H1 (cell line): ENCODE data around the gene CAPN10. TPM values are rescaled to one million over a fixed set of nuclear protein-coding genes. Genes with fewer than 3 reads are reported as not detected.

Experiments
- CTCF ChIA-PET: fragments of 300-600 bp; sonication (Branson Sonifier 250); formaldehyde crosslinking; loops from one replicate; lab custom pipeline; 2021; ENCODE audit not compliant: partially characterized antibody; lab: Charles Lee
- POLR2A ChIA-PET: fragments of 300-600 bp; sonication (Branson Sonifier 250); formaldehyde crosslinking; loops from one replicate; lab custom pipeline; 2021; ENCODE audit warnings: inconsistent platforms; ENCODE audit not compliant: partially characterized antibody; lab: Charles Lee
- DNase-seq, 2 experiments: peaks; one replicate each; pipeline versions ENCODE4 v3.0.0 to v3.0.0-alpha.2; 2010 to 2022; ENCODE audit warnings: low spot score in 2 of 2, low read depth in 1 of 2, mixed read lengths in 1 of 2
- FAIRE-seq: peaks from 2 replicates; lab custom pipeline; 2011; peaks lifted over from hg19 to GRCh38; lab: Jason Lieb, UNC
- H2AFZ ChIP-seq: 2 replicates; pipeline ENCODE4 v1.8.1; 2012; ENCODE audit warnings: low read length, inconsistent platforms
- H2AK5ac ChIP-seq: 2 replicates; pipeline ENCODE4 v1.6.1; 2013; ENCODE audit warnings: low read depth, low read length
- H2BK120ac ChIP-seq: replicated peaks from 2 replicates; pipeline ENCODE3; 2013; ENCODE audit warnings: low read depth, low read length, inconsistent platforms
- H2BK12ac ChIP-seq: 2 replicates; pipeline ENCODE4 v1.6.1; 2013; ENCODE audit warnings: low read depth, low read length
- H2BK15ac ChIP-seq: 2 replicates; pipeline ENCODE4 v1.6.1; 2013; ENCODE audit warnings: low read length
- H2BK20ac ChIP-seq: 2 replicates; pipeline ENCODE4 v1.6.1; 2013; ENCODE audit warnings: low read length
- H2BK5ac ChIP-seq: 2 replicates; pipeline ENCODE4 v1.6.1; 2013; ENCODE audit warnings: low read depth, low read length
- H3K14ac ChIP-seq: 2 replicates; pipeline ENCODE4 v1.6.1; 2013; ENCODE audit warnings: inconsistent platforms; ENCODE audit not compliant: insufficient read length
- H3K18ac ChIP-seq: 2 replicates; pipeline ENCODE4 v1.6.1; 2013; ENCODE audit warnings: low read length; ENCODE audit errors: extremely low read depth
- H3K23ac ChIP-seq: 2 replicates; pipeline ENCODE4 v1.6.1; 2013; ENCODE audit warnings: inconsistent platforms; ENCODE audit not compliant: insufficient read length
- H3K23me2 ChIP-seq: 2 replicates; pipeline ENCODE4 v1.6.1; 2013; ENCODE audit warnings: low read depth, low read length
- H3K27ac ChIP-seq: 2 replicates; pipeline ENCODE4 v1.6.1; 2011; ENCODE audit warnings: low read depth, low read length, inconsistent platforms
- H3K27me3 ChIP-seq, 4 experiments: replicated peaks in 1 of 4; 1 replicate in 1 of 4; 2 replicates in 3 of 4; pipeline versions ENCODE4 v1.6.1 to v1.8.1; 2011 to 2013; ENCODE audit warnings: low read length in 3 of 4, mild to moderate bottlenecking in 3 of 4, inconsistent platforms in 2 of 4, mixed read lengths in 2 of 4, moderate library complexity in 1 of 4; ENCODE audit not compliant: control insufficient read depth in 3 of 4, insufficient read depth in 3 of 4; ENCODE audit errors: extremely low read depth in 1 of 4
- H3K36me3 ChIP-seq, 4 experiments: 2 replicates each; pipeline versions ENCODE4 v1.6.1 to v1.8.1; 2011 to 2013; ENCODE audit warnings: mild to moderate bottlenecking in 4 of 4, low read length in 3 of 4, moderate library complexity in 2 of 4, control low read depth in 1 of 4, inconsistent platforms in 1 of 4; ENCODE audit not compliant: insufficient read depth in 4 of 4, control insufficient read depth in 2 of 4
- H3K4ac ChIP-seq: replicated peaks from 2 replicates; pipeline ENCODE3; 2013; ENCODE audit warnings: low read length, low read depth, mixed read lengths, inconsistent platforms; ENCODE audit not compliant: insufficient read length
- H3K4me1 ChIP-seq, 4 experiments: replicated peaks in 1 of 4; 1 replicate in 1 of 4; 2 replicates in 3 of 4; pipeline versions ENCODE4 v1.6.1 to v1.8.1; 2011 to 2013; ENCODE audit warnings: low read length in 3 of 4, inconsistent platforms in 2 of 4, mixed read lengths in 1 of 4; ENCODE audit not compliant: insufficient read depth in 4 of 4, control insufficient read depth in 3 of 4
- H3K4me2 ChIP-seq, 2 experiments: 2 replicates each; pipeline versions ENCODE4 v1.6.1 to v1.8.1; 2011 to 2013; ENCODE audit warnings: low read depth in 2 of 2, low read length in 2 of 2, control low read depth in 1 of 2, inconsistent platforms in 1 of 2, mild to moderate bottlenecking in 1 of 2; ENCODE audit not compliant: insufficient read depth in 1 of 2
- H3K4me3 ChIP-seq, 4 experiments: fragments of 200-600, 300-600 bp in 1 of 4; sonication (generic), shearing (Covaris generic), sonication (Bioruptor Twin) in 1 of 4; 2 replicates each; pipeline versions ENCODE4 v1.5.1 to v1.8.1; 2011 to 2016; ENCODE audit warnings: low read length in 4 of 4, low read depth in 3 of 4, control low read depth in 2 of 4, inconsistent platforms in 2 of 4, mild to moderate bottlenecking in 2 of 4, mixed read lengths in 1 of 4, moderate library complexity in 1 of 4; ENCODE audit not compliant: insufficient read depth in 2 of 4; ENCODE audit errors: extremely low read depth in 1 of 4
- H3K56ac ChIP-seq: replicated peaks from 2 replicates; pipeline ENCODE3; 2013; ENCODE audit warnings: low read depth, mild to moderate bottlenecking, mixed read lengths, low read length, inconsistent platforms; ENCODE audit not compliant: insufficient read length
- H3K79me1 ChIP-seq: 2 replicates; pipeline ENCODE4 v1.6.1; 2013; ENCODE audit warnings: low read depth, low read length, control low read depth
- H3K79me2 ChIP-seq, 2 experiments: 2 replicates each; pipeline versions ENCODE4 v1.6.1 to v1.8.1; 2012 to 2013; ENCODE audit warnings: low read length in 2 of 2, mild to moderate bottlenecking in 2 of 2, inconsistent platforms in 1 of 2; ENCODE audit not compliant: insufficient read depth in 2 of 2, control insufficient read depth in 1 of 2
- H3K9ac ChIP-seq, 4 experiments: replicated peaks in 1 of 4; 1 replicate in 1 of 4; 2 replicates in 3 of 4; pipeline versions ENCODE4 v1.6.1 to v1.8.1; 2011 to 2013; ENCODE audit warnings: low read depth in 3 of 4, low read length in 3 of 4, control low read depth in 2 of 4, mild to moderate bottlenecking in 2 of 4, moderate library complexity in 2 of 4, inconsistent platforms in 1 of 4; ENCODE audit errors: extremely low read depth in 1 of 4
- H3K9me3 ChIP-seq, 2 experiments: 2 replicates each; pipeline versions ENCODE4 v1.6.1 to v1.8.1; 2012 to 2013; ENCODE audit warnings: mild to moderate bottlenecking in 2 of 2, moderate library complexity in 2 of 2, control low read depth in 1 of 2, inconsistent platforms in 1 of 2, low read depth in 1 of 2, low read length in 1 of 2, mixed read lengths in 1 of 2; ENCODE audit not compliant: insufficient read depth in 2 of 2
- H4K20me1 ChIP-seq, 2 experiments: replicated peaks in 1 of 2; 2 replicates each; pipeline versions ENCODE3 to v1.8.1; 2011 to 2013; ENCODE audit warnings: inconsistent platforms in 2 of 2, low read length in 2 of 2, mild to moderate bottlenecking in 1 of 2; ENCODE audit not compliant: insufficient read depth in 2 of 2, control insufficient read depth in 1 of 2
- H4K5ac ChIP-seq: 2 replicates; pipeline ENCODE4 v1.6.1; 2013; ENCODE audit warnings: low read length, low read depth, mixed read lengths, inconsistent platforms; ENCODE audit not compliant: insufficient read length
- H4K8ac ChIP-seq: 2 replicates; pipeline ENCODE4 v1.8.0; 2013; ENCODE audit warnings: mild to moderate bottlenecking, moderate library complexity, low read length, inconsistent platforms; ENCODE audit not compliant: insufficient read depth; ENCODE audit errors: extremely low read depth
- H4K91ac ChIP-seq: replicated peaks from 2 replicates; pipeline ENCODE3; 2013; ENCODE audit warnings: low read length, mixed read lengths, inconsistent platforms; ENCODE audit not compliant: insufficient read length
- BACH1 ChIP-seq: IDR thresholded peaks from 2 replicates; pipeline ENCODE4 v1.6.1; 2012; ENCODE audit warnings: low read length, improper control_type of control experiment
- CBX8 ChIP-seq: fragments of 300-800, 300-1000 bp; sonication (generic); IDR thresholded peaks from 2 replicates; pipeline ENCODE4 v1.7.1; 2016; ENCODE audit warnings: low read depth, low read length, borderline replicate concordance
- CHD2 ChIP-seq: IDR thresholded peaks from 2 replicates; pipeline ENCODE4 v1.6.1; 2012; ENCODE audit warnings: low read length, improper control_type of control experiment
- EZH2 ChIP-seq: fragments of 200-600 bp; sonication (generic); IDR thresholded peaks from 2 replicates; pipeline ENCODE4 v1.7.1; 2012; ENCODE audit warnings: low read depth, mild to moderate bottlenecking, moderate library complexity, low read length, inconsistent platforms; ENCODE audit not compliant: severe bottlenecking
- JUN ChIP-seq: IDR thresholded peaks from 2 replicates; pipeline ENCODE4 v1.6.1; 2011; ENCODE audit warnings: low read depth, mild to moderate bottlenecking, improper control_type of control experiment, low read length
- KDM4A ChIP-seq: IDR thresholded peaks from one replicate; pipeline ENCODE4 v1.7.1; 2012; ENCODE audit warnings: low read depth, mild to moderate bottlenecking, moderate library complexity, low read length, inconsistent platforms; ENCODE audit not compliant: severe bottlenecking
- MAFK ChIP-seq: IDR thresholded peaks from 2 replicates; pipeline ENCODE4 v1.6.1; 2012; ENCODE audit warnings: low read depth, mild to moderate bottlenecking, improper control_type of control experiment, low read length
- POLR2A ChIP-seq, 2 experiments: IDR thresholded peaks; 1 replicate in 1 of 2; 2 replicates in 1 of 2; pipeline ENCODE4 v1.6.1; 2011; ENCODE audit warnings: low read depth in 2 of 2, low read length in 2 of 2, mild to moderate bottlenecking in 2 of 2; ENCODE audit errors: control extremely low read depth in 1 of 2
- POLR2AphosphoS5 ChIP-seq: IDR thresholded peaks from 2 replicates; pipeline ENCODE4 v1.6.1; 2011; ENCODE audit warnings: low read depth, low read length
- RXRA ChIP-seq: IDR thresholded peaks from 2 replicates; pipeline ENCODE4 v1.6.1; 2011; ENCODE audit warnings: low read depth, mild to moderate bottlenecking, low read length, moderate library complexity; ENCODE audit not compliant: insufficient read depth
- SIRT6 ChIP-seq: IDR thresholded peaks from one replicate; pipeline ENCODE4 v1.7.1; 2012; ENCODE audit warnings: low read length, inconsistent platforms
- SUZ12 ChIP-seq: fragments of 200-600 bp; sonication (generic); IDR thresholded peaks from 2 replicates; pipeline ENCODE4 v1.6.1; 2012; ENCODE audit warnings: mild to moderate bottlenecking, inconsistent platforms, low read length, moderate library complexity, mixed read lengths
- TAF1 ChIP-seq: IDR thresholded peaks from 2 replicates; pipeline ENCODE4 v1.6.1; 2011; ENCODE audit warnings: mild to moderate bottlenecking, low read depth, low read length
- ZNF274 ChIP-seq: IDR thresholded peaks from 2 replicates; pipeline ENCODE4 v1.7.0; 2012; ENCODE audit warnings: low read length, borderline replicate concordance; ENCODE audit errors: extremely low read depth
- WGBS, 2 experiments: shearing (Covaris generic) in 1 of 2; methylation state at CpG; one replicate each; pipeline versions ENCODE4 v1.1.6 to v1.1.7; 2013 to 2015; ENCODE audit warnings: low lambda C conversion rate in 2 of 2, mixed read lengths in 2 of 2, inconsistent platforms in 1 of 2, low coverage in 1 of 2, missing lambda C conversion rate in 1 of 2; ENCODE audit not compliant: insufficient replicate concordance in 2 of 2, insufficient coverage in 1 of 2, insufficient read length in 1 of 2; ENCODE audit errors: extremely low coverage in 1 of 2, missing lambda C conversion rate in 1 of 2; 5-methylcytosine and 5-hydroxymethylcytosine counted together
- polyA plus RNA-seq, 7 experiments: library from polyadenylated mRNA; depleted of rRNA in 3 of 7; stranded (reverse) in 5 of 7; unstranded in 2 of 7; fragments of >200 nt in 5 of 7; fragments of 200-250 nt in 2 of 7; gene quantifications; 1 replicate in 5 of 7; 2 replicates in 1 of 7; 4 replicates in 1 of 7; pipeline versions ENCODE4 v1.2.1 to v1.2.3, GENCODE V29; 2011 to 2013; ENCODE audit warnings: missing spikeins in 2 of 7, mixed read lengths in 2 of 7
- total RNA-seq: library from RNA; stranded (reverse); fragmentation: NEBNext Ultra II Directional; extraction: Animal tissue kit (Norgen Biotek cat#: 25700); gene quantifications from 2 replicates; pipeline ENCODE4 v1.2.1, GENCODE V29; 2021
- TF ChIP-seq, protein P1 (sequence below): IDR thresholded peaks from 2 replicates; pipeline ENCODE4 v1.6.1; 2011; ENCODE audit warnings: low read depth, mild to moderate bottlenecking, low read length; ENCODE audit not compliant: insufficient read depth

Gene CAPN10
- total and polyA plus RNA-seq, 2 of the 8 experiments (the other 6 are each of a cell fraction or from before 2014, with no cell fraction given) = 30.7 to 39.8 TPM

DNA sequence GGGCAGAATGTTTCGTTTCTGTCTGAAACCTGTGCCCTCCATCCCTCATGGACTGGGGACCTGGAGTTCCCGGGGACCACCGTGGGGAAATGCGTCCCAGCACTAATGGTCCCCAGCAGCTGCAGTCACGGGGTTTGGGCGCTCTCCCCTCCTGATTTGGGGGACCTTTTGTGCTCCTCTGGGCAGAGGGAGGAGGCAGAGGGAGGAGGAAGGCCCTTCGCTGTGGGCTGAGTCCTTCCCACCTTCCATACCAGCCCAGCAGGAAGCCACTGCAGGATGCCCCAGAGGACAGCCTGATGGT, 41.9 kb downstream of the CAPN10 start:
- Histone ChIP-seq H4K91ac (no peak overlapping the region), H3K14ac (no peak overlapping the region), H3K9ac (no peak overlapping the region), H2AFZ (no peak overlapping the region), H4K20me1 (no peaks in the 10 kb centered on the region), H3K4me3 (no peak overlapping the region), H2BK5ac (no peak overlapping the region), H3K23me2 (no peaks in the 10 kb centered on the region), H3K23ac (no peak overlapping the region), H2BK12ac (no peak overlapping the region), H3K36me3 (no peaks in the 10 kb centered on the region), H4K8ac (no peak overlapping the region), H3K4ac (no peak overlapping the region), H3K56ac (no peak overlapping the region), H3K4me2 (no peak overlapping the region), H3K4me1 (peaks cover 0 to 3% (median 1%) of the 10 kb centered on the region in 4 experiments; a peak in 2 of 7 replicates), H2AK5ac (no peak overlapping the region), H3K27ac (no peak overlapping the region), H2BK120ac (no peak overlapping the region), H3K79me1 (no peaks in the 10 kb centered on the region), H4K5ac (no peak overlapping the region), H3K27me3 (no peaks in the 10 kb centered on the region), H3K9me3 (peaks cover 10 to 31% of the 10 kb centered on the region in 2 experiments; a peak in 3 of 4 replicates), H2BK15ac (no peak overlapping the region), H3K18ac (no peak overlapping the region), H2BK20ac (no peak overlapping the region), H3K79me2 (no peaks in the 10 kb centered on the region)
- POLR2A ChIA-PET = no interaction called here
- no peak for DNase-seq
- no peak for FAIRE-seq
- CTCF ChIA-PET = interaction anchor here (1.9 kb wide), 1 partner anchor 13 kb away, joined by 5 read pairs; no protein-coding TSS in a partner anchor
- 86% methylated on average over 7 of the region's 7 CpGs; no CpG with 5 or more reads in 1 of the 2 experiments for WGBS, 2 experiments
- TF ChIP-seq CHD2 (no peak), JUN (no peak), SUZ12 (no peak), ZNF274 (no peak), POLR2A (IDR thresholded peaks at IDR 0.05; ENCODE audit: control extremely low read depth in 1 of 2, low read depth in 2 of 2, low read length in 2 of 2) (no peak), POLR2AphosphoS5 (no peak), SIRT6 (no peak), RXRA (no peak), BACH1 (no peak), TAF1 (no peak), KDM4A (no peak), CBX8 (no peak), MAFK (no peak), EZH2 (no peak)
- TF ChIP-seq, protein P1, sequence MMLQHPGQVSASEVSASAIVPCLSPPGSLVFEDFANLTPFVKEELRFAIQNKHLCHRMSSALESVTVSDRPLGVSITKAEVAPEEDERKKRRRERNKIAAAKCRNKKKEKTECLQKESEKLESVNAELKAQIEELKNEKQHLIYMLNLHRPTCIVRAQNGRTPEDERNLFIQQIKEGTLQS = no peak
